ENCODE data around the gene POU3F3.

GRCh38 chr2:104863146-104863467 lies 9.2 kb downstream of the POU3F3 start:
- no peak for TF ChIP-seq POLR2AphosphoS5 (IDR thresholded peaks at IDR 0.05; ENCODE audit: borderline replicate concordance, low read depth, low read length)
- no peak for TF ChIP-seq FOXP2 (optimal IDR thresholded peaks at IDR 0.05; ENCODE audit: control extremely low read depth, extremely low read length, insufficient read depth)
- TF ChIP-seq EZH2 (IDR thresholded peaks at IDR 0.05) = no peak

Measured in SK-N-MC (cell line).